ENCODE measurements around the gene DLL4.

The DLL4 gene

DNA sequence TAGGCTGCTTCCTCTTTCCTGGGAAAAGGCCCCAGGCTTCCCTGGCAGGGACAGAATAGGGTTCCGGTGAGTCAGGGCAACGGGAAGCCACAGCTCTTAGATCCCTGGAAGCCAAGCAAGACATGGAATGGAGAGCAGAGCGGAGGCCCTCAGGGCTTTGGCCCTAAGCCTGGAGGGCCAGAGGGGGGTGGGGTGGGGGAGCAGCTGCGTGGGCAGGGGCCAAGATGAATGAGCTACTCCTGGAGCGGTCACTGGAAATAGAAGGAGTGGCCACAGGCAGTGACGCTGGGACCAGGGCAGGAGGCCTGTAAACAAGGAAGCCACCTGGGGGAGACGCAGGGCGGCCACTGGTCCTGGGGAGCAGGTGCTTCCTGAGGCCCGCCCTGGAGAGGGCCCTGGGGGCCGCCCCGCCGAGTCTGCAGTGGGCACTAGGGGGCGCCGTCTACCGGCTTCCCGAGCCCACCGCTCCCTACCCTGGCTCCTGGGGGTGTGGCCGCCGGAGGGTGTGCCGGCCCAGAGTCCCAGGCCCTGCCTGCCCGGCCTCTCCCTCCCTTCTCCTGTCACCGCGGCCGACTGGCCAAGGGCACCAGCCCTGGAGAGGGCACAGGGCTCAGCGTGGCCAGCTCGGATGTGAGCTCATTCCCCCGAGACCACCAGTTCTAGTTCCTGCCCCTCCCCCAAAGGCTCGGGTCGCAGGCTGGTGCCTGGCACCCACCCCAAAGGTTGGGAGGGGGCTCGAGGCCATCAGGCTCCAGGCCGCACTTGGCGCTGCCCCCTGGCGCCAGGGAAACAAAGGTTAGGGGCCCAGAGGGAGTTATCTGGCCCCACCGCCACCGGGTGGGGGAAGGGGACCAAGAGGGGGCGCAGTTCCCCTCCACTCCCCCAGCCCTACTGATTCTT, 22.8 kb upstream of the DLL4 start:
- DNase-seq, result peak in 49 of 58 donors; percentile 18 to 79 (median 55)

DNA sequence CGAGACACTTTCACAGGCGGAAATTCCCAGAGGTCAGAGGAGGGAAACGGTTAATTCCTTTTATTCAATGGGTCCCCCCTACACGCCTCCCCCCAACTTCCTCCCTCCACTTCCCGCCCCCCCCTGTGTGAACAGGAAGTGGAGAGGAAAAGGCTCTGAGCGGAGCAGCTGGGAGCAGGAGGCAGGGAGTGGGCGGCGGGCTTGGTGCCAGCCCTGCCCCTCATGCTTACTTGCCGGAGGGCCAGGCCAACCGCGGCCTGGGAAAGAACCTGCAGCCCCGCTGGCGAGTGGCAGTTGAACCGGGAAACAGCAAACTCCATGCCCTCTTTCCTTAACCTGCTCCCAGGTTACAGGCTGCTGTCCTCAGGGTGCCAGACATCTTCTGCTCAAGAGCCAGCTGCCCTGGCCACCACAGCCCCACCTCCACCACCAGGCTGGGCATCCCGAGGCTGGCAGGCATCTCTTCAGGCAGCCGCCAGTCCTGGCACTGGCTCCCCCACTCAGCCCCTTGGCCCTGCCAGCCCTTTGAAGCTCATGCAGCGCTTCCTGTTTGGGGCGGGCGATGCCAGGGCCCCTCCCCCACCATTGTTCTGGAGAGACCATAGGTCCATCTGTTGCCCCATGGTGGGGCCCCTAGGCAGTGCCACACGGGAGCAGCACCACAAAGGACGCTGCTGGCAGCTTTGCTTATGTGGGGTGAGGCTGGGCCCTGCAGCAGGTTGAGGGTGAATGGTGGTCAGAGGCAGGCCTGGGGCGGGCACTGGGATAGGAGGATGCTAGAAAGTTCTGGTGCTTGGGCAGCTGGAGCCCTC, 21.9 kb upstream of the DLL4 start:
- DNase-seq, result peak in 37 of 58 donors; percentile 10 to 62 (median 35)

DNA sequence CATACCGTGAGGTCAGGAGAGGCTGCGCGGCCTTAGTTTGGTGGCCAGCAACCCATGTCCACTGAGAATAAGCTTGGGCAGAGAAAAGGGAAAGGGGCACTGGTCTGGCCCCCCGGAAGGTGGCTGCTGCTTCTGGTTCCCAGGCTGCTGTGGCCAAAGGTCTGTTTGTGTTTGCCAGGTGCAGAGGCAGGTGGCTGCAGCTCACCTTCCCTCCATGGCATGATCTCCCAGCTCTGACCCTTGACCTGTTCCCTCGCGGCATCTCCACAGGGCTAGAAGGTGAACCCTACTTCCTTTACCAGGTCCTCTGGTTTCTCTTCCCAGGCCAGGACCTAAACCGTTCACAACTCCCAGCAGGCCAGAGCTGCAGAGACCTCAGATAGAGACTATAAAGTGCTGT, 21.0 kb upstream of the DLL4 start:
- DNase-seq, result no peak

DNA sequence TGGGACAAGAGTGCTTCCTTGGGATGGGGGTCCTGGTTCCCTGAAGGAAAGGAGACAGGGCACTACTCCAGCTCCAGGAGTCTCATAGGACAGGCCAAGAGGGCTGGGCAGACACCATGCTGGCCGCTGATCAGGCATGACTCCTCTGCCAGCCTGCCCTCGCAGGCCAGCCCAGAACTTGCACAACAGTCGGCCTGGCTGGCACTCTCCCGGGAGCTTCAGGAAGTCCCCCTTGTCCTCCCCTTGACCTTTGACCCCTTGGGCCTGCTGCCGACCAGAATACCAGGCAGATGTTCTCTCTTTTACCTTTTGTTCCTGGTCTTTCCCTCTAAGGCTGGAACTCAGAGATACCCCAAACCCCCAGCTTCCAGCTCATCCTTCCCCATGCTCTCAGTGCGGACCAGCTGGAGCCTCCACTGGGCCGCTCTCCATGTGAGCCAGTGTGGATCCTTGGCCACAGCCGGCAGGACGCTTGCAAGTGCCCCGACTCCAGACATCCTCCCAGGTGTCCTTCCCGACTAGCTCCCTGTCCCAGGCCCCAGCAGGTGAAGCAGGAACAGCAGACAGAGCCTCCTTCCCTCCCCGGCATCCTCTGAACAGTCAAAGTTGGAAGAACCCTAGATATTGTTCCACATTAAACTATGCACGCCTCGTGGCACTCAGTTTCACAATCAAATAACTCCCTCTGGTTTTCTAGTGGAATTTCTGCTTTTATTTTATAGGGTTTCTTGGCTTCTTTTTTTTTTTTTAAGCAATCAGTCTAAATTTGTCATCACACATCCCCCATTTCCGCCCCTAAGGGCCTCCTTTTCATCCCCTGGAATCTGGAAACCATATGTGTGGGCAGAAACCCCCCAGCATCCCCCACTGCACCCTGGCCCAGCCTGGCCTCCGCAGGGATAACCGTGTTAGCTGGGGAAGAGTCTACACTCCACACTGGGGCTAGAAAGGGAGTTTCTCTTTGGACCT, 19.2 kb upstream of the DLL4 start:
- DNase-seq, result peak in 3 of 58 donors; percentile 3 to 39 (median 8)

DNA sequence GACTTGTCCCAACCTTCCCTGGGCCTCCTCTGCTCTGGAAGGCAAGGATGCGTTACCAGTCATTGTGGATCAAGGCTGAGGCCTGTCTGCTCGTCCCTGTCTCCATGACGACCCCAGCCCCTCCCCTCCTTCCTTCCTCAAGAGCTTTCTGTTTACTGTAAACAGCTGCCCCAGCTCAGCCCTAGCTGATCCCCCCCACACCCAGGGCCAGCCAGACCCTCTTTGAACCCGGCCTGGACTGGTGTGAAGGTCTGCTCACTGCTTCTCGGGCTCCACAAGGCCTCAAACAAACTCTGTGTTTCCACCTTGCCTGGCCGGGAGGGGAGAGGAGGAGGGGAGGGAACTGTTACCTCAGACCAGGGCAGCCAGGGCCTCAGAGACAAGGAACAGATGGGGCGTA, 18.0 kb upstream of the DLL4 start:
- no peak for DNase-seq

DNA sequence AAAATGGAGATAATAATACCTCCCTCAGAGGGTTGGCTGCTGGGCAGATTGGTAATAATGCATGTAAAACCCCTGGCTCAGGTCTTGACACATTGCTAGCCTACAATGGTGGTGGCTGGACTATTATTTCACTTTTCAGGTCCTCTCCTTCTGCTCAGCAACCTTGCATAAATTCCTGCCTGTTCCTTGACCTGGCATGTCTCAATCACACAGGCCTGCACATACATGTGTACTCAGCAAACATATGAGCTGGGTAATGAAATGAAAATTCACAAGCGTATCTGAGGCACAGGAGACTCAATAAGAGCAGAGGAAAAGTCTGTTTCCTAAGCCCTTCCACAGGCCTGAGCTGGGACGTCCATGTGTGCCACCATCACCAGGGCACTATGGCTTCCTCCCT, 17.4 kb upstream of the DLL4 start:
- DNase-seq, result no peak

DNA sequence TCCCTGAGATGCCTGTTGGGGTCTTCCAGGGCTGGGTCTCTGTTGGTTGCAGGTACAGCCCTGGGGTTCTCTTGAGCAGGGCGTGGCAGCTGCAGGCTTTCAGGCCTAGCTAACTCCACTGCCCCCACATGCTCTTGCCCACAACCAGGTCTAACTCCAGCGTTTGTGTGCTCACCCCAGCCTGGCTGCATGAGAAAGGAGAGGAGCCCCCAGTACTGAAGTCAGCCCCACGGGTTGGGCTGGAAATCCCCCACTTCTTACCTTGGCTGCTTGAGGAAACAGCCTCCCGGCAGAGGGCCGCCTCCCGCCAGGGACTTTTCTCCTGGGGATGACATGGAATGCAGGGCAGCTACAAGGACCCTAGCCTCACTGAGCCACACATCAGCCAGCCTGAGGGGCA, 16.7 kb upstream of the DLL4 start:
- DNase-seq, result no peak

DNA sequence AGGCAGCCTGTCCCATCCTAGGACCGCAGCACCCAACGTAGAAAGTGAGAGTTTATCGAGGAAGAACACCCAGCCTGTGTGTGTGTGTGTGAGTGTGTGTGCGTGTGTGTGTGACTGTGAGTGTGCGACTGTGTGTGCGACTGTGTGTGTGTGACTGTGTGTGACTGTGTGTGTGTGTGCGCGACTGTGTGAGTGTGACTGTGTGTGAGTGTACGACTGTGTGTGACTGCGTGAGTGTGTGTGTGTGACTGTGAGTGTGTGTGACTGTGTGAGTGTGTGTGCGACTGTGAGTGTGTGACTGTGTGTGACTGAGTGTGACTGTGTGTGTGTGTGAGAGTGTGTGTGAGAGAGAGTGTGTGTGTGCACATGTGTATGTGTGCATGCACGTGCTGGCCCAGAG, 15.1 kb upstream of the DLL4 start:
- no peak for DNase-seq

DNA sequence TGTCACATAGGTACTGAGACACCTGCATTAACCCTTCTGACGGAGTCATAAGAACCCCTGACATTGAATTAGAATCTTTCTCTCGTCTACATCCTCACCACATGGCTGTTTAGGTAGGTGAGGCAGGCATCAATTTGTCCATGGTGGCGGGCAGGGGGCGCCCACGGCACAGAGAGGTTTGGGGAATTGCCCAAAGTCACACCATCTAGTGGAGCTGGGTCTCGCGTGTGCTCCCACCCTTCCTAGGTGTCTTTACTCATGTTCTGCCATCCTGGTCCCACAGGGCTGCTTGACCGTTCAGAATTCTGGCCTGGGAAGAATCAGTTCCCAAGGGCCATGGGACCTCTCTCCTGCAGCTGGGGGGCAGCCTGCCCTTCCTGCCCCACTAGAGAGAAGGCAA, 14.7 kb upstream of the DLL4 start:
- no peak for DNase-seq

DNA sequence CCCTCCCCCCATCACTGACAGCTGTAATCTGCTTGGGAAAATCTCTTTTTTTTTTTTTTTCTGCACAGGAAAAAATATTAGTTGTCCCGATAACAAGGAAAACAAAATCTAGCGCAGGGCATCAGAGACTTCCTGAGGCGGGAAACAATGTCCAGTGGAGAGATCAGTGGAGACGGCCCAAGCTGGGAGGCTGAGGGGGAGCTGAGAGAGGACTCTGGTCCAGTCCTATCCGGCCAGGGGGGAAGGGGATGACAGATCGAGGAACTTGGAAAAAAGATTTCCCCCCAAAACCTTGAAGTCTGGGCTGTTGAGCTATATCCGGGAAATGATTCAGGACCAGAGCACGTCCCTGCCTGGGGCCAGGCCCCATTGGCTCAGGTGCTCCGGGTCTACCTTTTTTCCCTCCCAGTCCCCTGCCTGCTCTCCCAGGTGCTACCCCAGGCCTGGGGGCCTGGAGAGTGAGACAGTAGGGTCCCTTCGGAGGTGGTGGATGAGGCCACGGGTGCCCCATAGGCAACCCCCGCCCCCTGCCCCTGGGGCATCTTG, 14.0 kb upstream of the DLL4 start:
- no peak for DNase-seq

DNA sequence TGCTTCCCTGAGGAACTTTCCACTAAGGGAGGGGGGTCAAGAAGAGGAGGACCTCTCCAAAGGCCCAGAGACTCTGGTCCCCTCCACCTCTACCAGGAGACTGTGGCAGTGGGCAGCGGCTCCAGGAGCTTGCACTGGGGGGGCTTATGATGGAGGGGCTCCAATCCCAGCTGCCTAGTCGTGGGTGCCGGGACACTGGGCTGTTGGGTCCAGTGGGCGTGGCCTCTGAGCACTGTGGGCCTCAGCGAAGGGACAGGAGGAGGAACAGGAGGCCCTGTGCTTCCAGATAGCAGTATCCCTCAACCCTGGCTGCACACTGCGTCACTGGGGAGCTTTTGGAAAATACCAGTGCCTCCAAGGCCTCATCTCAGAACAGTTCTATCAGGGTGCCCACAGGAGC, 13.5 kb upstream of the DLL4 start:
- no peak for DNase-seq

DNA sequence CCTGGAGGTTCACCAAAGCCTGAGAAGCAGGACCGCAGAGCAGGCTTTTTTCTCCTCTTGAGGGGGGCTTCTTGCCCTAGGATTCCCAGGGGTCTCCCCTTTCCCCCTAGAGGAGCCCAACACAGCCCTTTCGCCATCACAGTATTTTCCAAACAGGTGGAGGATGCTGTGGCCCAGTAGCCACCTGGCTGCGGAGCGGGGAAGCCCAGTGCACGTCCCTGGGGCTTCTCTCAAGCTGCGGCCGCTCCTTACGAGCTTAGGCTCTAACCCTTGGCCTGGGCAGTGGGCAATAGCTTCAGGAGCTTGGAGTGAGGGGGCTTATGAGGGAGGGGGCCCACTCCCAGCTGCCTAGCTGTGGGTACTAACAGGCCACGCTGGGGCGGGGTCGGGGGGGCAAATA, 11.6 kb upstream of the DLL4 start:
- DNase-seq, result no peak

DNA sequence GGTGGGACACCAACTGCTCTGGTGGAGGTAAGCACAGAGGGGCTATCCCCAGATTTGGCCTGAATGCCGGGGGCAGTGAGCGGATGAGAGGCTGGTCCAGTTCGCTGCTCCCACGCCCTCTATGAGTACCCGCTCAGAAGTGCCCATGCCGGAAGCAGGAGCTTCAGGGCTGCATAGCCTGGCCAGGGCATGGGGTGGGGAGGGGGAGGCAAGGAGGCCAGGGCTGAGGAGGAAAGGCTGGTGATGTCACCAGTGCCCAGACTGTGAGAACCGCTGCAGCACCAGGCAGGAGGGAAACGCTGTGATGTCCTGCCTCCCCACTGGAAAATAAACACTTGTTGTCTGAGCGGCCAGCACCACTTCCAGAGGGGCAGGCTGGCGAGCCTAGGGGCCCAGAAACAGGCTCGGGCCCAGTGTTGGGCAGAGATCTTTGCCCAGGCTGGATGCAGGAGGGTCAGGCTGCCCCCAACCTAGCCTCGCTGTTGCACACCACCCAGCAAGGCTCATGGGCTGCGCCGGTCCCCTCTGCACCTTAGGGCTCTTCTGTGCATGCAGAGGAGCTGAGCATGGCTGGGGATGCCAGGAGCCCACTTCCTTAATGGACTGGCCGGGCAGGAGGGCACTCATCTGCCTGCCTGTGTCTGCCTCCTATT, 10.9 kb upstream of the DLL4 start:
- DNase-seq, result no peak

DNA sequence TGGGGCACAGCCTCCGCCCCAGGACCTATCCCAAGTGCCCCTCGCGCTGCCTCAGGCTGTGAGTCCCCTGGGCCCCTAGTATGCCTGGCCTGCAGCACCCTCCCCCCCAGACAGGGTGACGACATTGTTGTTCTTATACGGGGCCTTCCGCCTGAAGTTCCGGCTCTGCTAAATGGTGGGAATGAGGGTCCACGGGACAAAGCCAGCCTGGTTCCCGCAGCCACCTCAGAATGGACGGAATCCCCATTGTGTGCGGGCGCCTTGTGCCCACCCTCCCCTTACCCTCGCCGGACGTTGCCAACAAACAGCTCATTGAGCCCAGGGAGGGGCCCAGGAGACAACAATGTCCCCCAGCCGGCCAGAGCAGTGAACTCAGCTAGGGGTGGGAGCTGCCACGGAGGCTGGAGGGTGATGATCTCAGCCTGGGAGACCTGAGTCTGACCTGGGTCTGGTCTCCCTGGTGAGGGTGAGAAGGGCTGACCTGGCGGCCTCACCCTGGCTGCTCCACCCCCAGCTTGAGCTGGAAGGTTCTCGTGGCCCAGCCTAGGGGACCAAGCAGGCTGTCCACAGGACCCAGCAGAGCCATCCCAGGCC, 10.2 kb upstream of the DLL4 start:
- no peak for DNase-seq

DNA sequence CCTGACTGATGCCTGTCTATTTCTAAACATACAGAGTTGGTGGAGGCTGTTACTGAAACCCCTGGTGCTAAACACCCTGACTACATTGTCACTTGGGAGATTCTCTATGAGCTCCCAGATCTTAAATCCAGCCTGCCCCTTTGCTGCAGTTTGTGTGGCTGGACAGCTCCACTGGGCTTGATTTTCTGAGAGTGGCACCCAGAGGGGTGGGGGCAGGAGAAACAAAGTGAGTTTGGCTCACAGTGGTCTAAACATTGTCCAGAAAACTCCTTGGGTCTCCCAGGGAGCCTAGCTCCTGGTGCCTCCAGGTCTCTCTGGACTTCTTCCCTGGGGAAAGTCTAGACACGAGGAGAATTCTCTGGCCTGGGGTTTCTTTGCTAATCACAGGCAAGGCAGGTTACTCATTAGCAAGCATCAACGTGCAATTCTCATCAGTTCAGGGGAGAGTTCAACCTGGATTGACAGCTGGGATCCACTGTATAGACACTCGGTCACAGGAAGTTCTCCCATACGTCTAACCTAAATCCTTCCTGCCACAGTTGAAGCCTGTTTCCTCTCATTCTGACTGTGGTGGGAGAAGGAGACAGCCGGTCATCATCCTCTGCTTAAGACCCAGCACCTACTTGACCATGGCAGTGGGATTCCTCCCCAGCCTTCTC, 7.1 kb upstream of the DLL4 start:
- no peak for DNase-seq

DNA sequence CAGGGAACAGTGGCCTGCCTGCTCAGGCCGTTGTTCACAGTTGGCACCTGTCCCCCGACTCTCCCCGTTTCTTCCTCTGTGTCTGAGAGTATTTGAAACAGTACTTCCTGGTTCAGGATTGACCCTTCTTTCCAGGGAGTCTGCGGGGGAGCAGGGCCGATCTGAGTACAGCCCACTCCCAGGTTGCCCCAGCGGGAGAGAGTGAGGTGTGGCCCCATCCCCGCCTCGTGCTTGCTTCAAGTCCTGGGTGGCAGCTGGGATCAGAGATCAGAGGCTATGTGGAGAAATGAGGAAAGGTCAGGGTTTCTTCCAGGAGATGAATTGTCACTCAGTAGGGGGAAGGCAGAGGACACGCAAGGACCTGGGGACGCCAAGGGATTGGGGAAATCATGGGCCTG, 6.5 kb upstream of the DLL4 start:
- DNase-seq, result no peak

DNA sequence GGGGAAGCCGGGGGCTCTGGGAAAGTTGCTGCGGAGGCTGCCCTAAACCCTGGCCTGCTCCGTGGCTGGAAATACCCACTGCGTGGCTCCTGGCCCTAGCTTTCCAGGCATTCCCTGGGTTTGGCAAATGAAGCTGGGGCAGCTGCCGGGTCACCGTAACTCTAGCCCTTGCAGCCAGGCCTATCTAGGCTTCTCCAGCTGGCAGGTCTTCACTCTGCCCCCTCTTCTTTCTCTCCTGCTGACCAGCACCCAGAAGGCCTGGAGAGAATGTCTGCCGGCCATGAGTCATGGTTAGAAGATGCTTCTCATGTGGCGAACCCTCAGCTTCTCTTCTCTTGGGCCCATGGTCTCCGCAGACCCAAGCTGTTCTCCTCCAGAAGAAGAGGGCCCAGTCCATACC, 5.6 kb upstream of the DLL4 start:
- DNase-seq, result no peak

DNA sequence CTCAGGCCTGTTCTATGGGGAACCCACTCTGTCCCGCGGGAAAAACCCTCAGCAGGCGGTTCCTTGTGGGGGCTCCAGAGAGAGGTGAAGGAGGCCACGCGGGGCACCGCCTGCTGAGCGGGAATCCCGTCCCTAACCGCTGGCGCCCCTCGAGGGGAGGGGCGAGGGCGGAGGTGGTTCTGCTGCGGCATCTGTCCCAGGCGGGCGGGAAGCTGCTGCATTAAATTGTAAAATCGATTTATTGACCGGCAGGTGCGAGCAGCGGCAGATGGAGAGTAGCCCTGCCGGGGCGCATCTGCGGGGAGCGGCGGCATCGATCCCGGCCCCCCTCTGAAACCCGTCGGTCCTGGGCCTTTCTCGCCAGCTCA, 3.7 kb upstream of the DLL4 start:
- DNase-seq, result no peak

DNA sequence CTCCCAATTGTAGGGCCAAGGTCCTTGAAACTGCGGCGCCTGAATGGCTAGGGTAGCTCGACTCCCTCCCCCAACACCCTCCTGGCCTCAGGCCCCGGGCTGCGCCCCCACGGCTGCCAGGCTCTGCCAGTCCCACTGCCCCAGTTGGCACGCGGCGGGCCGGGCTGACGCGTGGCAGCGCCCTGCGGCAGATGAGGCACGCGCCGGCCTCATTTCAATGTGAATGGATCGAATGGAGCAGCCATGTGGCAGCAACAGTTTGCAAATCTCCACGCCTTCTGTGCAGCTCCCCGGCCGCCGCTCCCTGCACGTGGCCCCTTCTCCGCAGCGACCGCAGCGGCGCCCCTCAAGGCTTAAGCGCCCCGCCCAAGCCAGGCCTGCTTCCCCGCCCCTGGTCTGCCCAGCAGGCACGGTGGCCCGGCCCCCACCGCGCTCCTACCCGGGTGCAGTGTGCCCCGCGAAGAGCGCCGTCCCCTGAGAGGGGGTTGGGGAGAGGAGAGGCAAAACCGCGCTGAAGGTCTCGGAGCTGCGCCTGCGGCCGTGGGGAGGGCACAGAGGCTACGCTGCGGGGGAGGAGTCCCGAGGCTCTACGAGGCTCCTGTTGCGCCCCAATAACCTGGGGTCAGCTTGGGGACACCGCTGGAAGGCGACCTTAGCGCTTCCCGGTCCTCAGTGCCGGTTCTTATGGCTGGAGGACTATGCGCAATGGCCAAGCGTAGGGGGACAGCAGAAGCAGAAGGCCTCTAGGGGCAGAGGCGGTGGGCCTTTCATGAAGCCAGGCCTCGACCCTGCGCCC, 3.1 kb upstream of the DLL4 start:
- peak in 49 of 58 donors; percentile 16 to 79 (median 44) for DNase-seq
